ENCODE data around the gene CDKN3. TPM values are rescaled to one million over a fixed set of nuclear protein-coding genes. Genes with fewer than 3 reads are reported as not detected.
A peak's percentile ranks its signal among the peaks of the same experiment; 100 is the strongest.

The CDKN3 gene
- total RNA-seq, 1 experiment from 2014 or later = 62.5 TPM

DNA sequence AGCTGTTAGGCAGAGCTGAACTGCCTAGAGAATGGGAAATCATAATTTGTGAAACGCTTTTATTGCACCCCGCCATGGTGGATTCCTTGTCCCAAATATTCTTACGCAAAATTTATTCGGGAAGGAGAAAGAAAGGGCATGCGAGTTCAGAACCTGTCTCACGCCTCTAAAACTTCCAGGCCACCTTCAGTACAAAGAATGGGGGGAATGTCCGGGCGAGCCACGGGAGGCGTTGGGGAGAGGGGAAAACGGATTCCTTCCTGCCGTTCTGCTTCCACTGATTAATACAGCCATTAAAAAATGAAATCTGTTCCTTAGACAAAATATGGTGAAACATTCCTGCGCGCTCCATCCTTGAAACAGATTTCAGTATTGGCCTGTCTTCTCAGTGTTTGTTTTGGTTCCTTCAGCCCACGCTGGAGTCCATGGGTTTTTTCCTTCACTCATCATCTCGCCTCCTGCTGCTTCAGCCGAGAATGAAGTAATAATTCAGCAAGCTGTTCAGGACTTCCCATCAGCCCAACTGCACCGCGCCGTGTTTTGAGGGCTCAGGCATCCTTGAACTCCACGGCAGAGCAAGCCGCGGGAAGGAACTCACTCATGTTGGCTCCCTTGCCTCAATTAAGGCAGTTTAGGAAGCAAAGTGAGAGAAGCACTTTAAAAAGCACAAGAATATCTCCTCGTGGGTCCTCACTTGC is 47.7 kb upstream of the CDKN3 start:
- H3K27me3 ChIP-seq (ENCODE audit: insufficient read depth, low read length) = no peaks in the 10 kb centered on the region
- peak overlapping the region; percentile 92 for H2AFZ ChIP-seq (ENCODE audit: low read depth, low read length, poor library complexity, severe bottlenecking)
- POLR2A ChIA-PET = interaction anchor here (1.5 kb wide), 1 partner anchor 811 kb away, joined by 4 read pairs; no protein-coding TSS in a partner anchor
- H3K79me2 ChIP-seq (ENCODE audit: insufficient read depth, low read length) = no peaks in the 10 kb centered on the region
- BruUV-seq (replicated peaks) = no TSS peak
- no peak overlapping the region for H3K27ac ChIP-seq (ENCODE audit: low read depth, low read length)
- CTCF ChIA-PET = interaction anchor here (1.2 to 2.4 kb wide), 16 partner anchors 7 to 1053 kb away, joined by 3 to 22 read pairs (median 8); no protein-coding TSS in a partner anchor
- no peaks in the 10 kb centered on the region for H3K9me2 ChIP-seq (ENCODE audit: insufficient read depth)
- no peaks in the 10 kb centered on the region for H3K36me3 ChIP-seq (ENCODE audit: control insufficient read depth in 1 of 2, insufficient read depth in 2 of 2, low read length in 2 of 2)
- no peak overlapping the region for H3K9ac ChIP-seq (ENCODE audit: low read length)
- no peak for DNase-seq (ENCODE audit: low read depth, low spot score)
- H3K9me3 ChIP-seq (ENCODE audit: control insufficient read depth in 1 of 2, insufficient read depth in 1 of 2, low read depth in 1 of 2, low read length in 2 of 2) = no peaks in the 10 kb centered on the region
- RAD21 ChIA-PET (ENCODE audit: low non-redundant PET in 1 of 2, low total read pairs in 2 of 2, uncharacterized antibody in 2 of 2, unreplicated experiment in 2 of 2) = no interaction called here
- no peak for ATAC-seq
- H4K20me1 ChIP-seq (ENCODE audit: insufficient read depth) = no peaks in the 10 kb centered on the region
- intact Hi-C loops (cut with micrococcal nuclease) = loop anchor here (5.0 to 10.0 kb wide), 4 partner anchors 684 to 1052 kb away; no protein-coding TSS in a partner anchor
- peaks cover 2 to 6% of the 10 kb centered on the region in 2 experiments; a peak in 2 of 4 replicates for H3K4me1 ChIP-seq (ENCODE audit: control insufficient read depth in 1 of 2, insufficient read depth in 2 of 2, low read length in 2 of 2)
- H3K4me2 ChIP-seq (ENCODE audit: low read length) = no peak overlapping the region
- TF ChIP-seq ZFX (IDR thresholded peaks at IDR 0.05) (no peak), EZH2phosphoT487 (IDR thresholded peaks at IDR 0.05; ENCODE audit: borderline replicate concordance) (no peak), EZH2 (IDR thresholded peaks at IDR 0.05) (no peak), JUND (IDR thresholded peaks at IDR 0.05) (no peak), CBX3 (IDR thresholded peaks at IDR 0.05; ENCODE audit: low read depth) (no peak), POLR2AphosphoS5 (IDR thresholded peaks at IDR 0.05; ENCODE audit: low read depth, low read length) (no peak)
- TF ChIP-seq, protein P1, sequence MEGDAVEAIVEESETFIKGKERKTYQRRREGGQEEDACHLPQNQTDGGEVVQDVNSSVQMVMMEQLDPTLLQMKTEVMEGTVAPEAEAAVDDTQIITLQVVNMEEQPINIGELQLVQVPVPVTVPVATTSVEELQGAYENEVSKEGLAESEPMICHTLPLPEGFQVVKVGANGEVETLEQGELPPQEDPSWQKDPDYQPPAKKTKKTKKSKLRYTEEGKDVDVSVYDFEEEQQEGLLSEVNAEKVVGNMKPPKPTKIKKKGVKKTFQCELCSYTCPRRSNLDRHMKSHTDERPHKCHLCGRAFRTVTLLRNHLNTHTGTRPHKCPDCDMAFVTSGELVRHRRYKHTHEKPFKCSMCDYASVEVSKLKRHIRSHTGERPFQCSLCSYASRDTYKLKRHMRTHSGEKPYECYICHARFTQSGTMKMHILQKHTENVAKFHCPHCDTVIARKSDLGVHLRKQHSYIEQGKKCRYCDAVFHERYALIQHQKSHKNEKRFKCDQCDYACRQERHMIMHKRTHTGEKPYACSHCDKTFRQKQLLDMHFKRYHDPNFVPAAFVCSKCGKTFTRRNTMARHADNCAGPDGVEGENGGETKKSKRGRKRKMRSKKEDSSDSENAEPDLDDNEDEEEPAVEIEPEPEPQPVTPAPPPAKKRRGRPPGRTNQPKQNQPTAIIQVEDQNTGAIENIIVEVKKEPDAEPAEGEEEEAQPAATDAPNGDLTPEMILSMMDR (IDR thresholded peaks at IDR 0.05 in 2 of 3, conservative IDR thresholded peaks at IDR 0.05 in 1 of 3; ENCODE audit: borderline replicate concordance in 1 of 3, insufficient read depth in 1 of 3, low read depth in 2 of 3, low read length in 2 of 3) = no peak
- no peak overlapping the region for H3K4me3 ChIP-seq (replicated peaks in 1 of 2; ENCODE audit: low read depth in 1 of 2, low read length in 2 of 2)
